ENCODE results near the gene ASB12.

ASB12 gene

DNA sequence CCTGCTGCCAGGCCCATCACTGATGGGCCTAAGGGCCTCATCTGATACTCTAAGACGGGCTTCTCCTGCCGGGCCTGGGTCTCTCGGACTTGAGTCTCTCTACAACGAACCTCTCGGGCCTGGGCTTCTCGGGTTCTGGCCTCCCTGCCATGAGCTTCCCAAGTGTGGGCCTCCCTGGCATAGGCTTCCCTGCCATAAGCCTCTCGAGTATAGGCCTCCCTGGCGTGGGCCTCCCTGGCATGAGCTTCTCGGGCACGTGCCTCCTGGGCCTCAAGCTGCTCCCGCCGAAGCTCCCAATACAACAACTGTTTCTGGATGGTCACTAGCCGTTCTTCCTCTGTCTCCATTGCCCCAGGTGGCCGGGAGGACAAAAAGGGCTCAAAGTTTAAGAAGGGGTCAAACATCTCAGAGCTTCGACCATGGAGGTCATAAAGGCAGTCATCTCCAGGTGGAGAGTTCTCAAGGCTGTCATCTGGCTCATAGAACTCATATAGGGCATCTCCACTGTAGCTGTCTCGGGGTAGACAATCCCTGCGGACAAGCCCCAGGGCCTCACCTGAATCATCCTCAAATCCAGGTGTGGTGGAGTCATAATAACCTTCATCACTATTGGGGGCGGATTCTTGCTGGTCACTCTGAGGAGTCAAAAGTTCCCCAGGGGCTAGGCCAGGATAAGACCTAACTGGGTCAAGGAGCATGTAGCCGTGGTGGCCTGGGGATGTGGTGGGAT, 39.0 kb downstream of the ASB12 start:
- H3K9me3 ChIP-seq (ENCODE audit: low read depth, low read length): no peaks in the 10 kb centered on the region
- no peaks in the 10 kb centered on the region; the same call in 1 of the 2 replicates for H3K36me3 ChIP-seq (ENCODE audit: insufficient read depth, low read length)
- DNase-seq (ENCODE audit: low read depth, low spot score): no peak
- H3K9ac ChIP-seq (ENCODE audit: insufficient read length): no peak overlapping the region
- no peak overlapping the region for H3K27ac ChIP-seq
- no peak for TF ChIP-seq POLR2AphosphoS5 (IDR thresholded peaks at IDR 0.05; ENCODE audit: borderline replicate concordance, low read depth, low read length)
- no peak for TF ChIP-seq EZH2 (IDR thresholded peaks at IDR 0.05)
- TF ChIP-seq FOXP2 (optimal IDR thresholded peaks at IDR 0.05; ENCODE audit: control extremely low read depth, extremely low read length, insufficient read depth): no peak
- no peak overlapping the region for H3K4me3 ChIP-seq

DNA sequence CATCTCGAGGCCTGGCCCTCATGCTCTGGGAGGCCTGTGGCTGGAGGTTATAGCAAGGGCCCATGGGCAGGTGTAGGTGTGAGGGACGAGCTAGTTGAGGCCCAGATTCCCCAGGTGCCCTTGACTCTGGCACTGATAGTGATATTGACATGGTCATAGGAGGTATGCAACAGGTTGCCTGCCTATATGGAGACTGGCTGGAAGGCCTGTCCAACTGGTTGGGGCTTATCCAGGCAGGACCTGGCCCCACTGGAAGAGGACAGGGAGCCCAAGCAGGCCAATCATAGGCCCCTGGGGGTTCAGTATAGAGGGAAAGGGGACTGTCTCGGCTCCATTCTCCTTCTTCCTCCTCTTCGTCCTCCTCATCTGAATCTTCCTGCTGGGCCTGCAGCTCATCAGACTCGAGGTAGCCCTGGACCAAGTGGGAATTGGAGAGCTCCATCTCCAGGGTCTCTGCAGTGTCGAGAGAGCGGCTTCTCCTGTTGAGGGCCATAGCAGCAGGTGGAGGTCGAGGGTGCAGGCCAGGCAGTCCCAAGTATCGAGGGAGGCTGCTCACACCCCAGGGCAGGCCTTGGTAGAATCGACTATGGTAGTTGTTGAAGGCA, 40.2 kb downstream of the ASB12 start:
- Histone ChIP-seq H3K27ac (no peak overlapping the region), H3K4me3 (no peak overlapping the region), H3K9ac (ENCODE audit: insufficient read length) (no peak overlapping the region), H3K9me3 (ENCODE audit: low read depth, low read length) (no peaks in the 10 kb centered on the region), H3K36me3 (ENCODE audit: insufficient read depth, low read length) (no peaks in the 10 kb centered on the region; the same call in 1 of the 2 replicates)
- no peak for TF ChIP-seq EZH2 (IDR thresholded peaks at IDR 0.05)
- TF ChIP-seq POLR2AphosphoS5 (IDR thresholded peaks at IDR 0.05; ENCODE audit: borderline replicate concordance, low read depth, low read length): no peak
- no peak for TF ChIP-seq FOXP2 (optimal IDR thresholded peaks at IDR 0.05; ENCODE audit: control extremely low read depth, extremely low read length, insufficient read depth)
- no peak for DNase-seq (ENCODE audit: low read depth, low spot score)

GRCh38 chrX:64188901-64189300, 41.5 kb downstream of the ASB12 start:
- no peaks in the 10 kb centered on the region; the same call in 1 of the 2 replicates for H3K36me3 ChIP-seq (ENCODE audit: insufficient read depth, low read length)
- H3K9me3 ChIP-seq (ENCODE audit: low read depth, low read length): no peaks in the 10 kb centered on the region
- DNase-seq (ENCODE audit: low read depth, low spot score): no peak
- H3K4me3 ChIP-seq: no peak overlapping the region
- no peak for TF ChIP-seq POLR2AphosphoS5 (IDR thresholded peaks at IDR 0.05; ENCODE audit: borderline replicate concordance, low read depth, low read length)
- no peak for TF ChIP-seq EZH2 (IDR thresholded peaks at IDR 0.05)
- no peak for TF ChIP-seq FOXP2 (optimal IDR thresholded peaks at IDR 0.05; ENCODE audit: control extremely low read depth, extremely low read length, insufficient read depth)
- no peak overlapping the region for H3K9ac ChIP-seq (ENCODE audit: insufficient read length)
- no peak overlapping the region for H3K27ac ChIP-seq

DNA sequence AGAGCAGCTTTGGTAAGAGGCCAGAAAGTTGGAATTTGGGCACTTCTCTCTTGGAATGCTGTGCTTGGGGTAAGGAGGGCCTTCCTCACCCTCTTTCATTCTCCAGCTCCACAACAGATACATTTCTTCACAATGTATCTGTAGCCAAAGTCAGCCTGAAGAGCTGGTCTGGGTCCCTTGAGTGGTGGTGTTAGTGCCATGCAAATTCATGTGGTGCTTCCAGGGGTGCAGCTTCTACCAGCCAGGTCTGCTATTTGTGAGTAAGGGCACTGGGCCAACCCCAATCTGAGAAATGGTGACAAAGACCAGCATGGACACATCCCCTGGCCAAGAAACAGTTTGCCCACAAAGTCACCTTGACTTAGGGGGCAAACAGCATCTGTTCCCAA, 42.7 kb downstream of the ASB12 start:
- no peak for DNase-seq (ENCODE audit: low read depth, low spot score)
- Histone ChIP-seq H3K27ac (no peak overlapping the region), H3K9me3 (ENCODE audit: low read depth, low read length) (no peaks in the 10 kb centered on the region), H3K9ac (ENCODE audit: insufficient read length) (no peak overlapping the region), H3K4me3 (no peak overlapping the region), H3K36me3 (ENCODE audit: insufficient read depth, low read length) (no peaks in the 10 kb centered on the region; the same call in 1 of the 2 replicates)
- TF ChIP-seq FOXP2 (optimal IDR thresholded peaks at IDR 0.05; ENCODE audit: control extremely low read depth, extremely low read length, insufficient read depth) (no peak), POLR2AphosphoS5 (IDR thresholded peaks at IDR 0.05; ENCODE audit: borderline replicate concordance, low read depth, low read length) (no peak), EZH2 (IDR thresholded peaks at IDR 0.05) (no peak)

DNA sequence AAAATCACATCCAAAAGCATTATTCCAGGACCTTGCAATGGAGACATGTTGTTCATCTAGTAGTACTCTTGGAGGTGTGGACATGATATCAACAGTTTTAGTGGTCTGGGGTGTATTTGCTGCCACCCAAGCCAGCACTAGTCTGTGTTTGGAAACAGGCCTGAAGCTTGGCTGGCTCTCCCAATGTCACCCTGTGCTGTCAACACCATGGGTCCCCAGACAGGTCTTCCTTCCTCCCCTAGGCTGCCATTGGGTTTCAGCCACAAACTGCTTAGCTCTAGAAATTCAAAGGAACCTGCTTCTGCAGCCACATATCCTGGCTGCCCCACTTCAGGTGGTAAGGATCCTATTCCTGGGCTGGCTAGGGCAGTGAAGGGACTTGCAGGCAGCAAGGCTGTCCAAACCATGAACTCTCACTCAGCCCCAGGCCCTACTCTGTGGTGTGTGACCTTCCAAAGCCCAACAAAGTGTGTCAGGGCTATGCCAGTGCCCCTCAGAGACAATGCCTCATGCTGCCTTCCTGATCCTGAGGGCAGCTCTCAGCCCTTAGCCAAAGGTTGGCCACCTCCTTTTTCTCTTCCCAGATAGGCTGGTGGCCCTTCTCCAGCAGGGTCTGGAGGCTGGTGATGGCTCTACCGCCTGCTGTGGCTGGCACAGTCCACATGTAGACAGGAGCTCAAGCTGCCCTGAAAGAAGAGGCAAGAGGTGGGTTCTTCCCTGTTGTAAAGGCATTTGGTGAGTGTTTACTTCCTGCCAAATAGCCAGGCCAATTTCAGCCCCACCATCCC, 43.2 kb downstream of the ASB12 start:
- no peak overlapping the region for H3K9ac ChIP-seq (ENCODE audit: insufficient read length)
- no peak overlapping the region for H3K4me3 ChIP-seq
- H3K9me3 ChIP-seq (ENCODE audit: low read depth, low read length): no peaks in the 10 kb centered on the region
- no peak for DNase-seq (ENCODE audit: low read depth, low spot score)
- no peak for TF ChIP-seq FOXP2 (optimal IDR thresholded peaks at IDR 0.05; ENCODE audit: control extremely low read depth, extremely low read length, insufficient read depth)
- TF ChIP-seq EZH2 (IDR thresholded peaks at IDR 0.05): no peak
- no peak for TF ChIP-seq POLR2AphosphoS5 (IDR thresholded peaks at IDR 0.05; ENCODE audit: borderline replicate concordance, low read depth, low read length)
- no peaks in the 10 kb centered on the region; the same call in 1 of the 2 replicates for H3K36me3 ChIP-seq (ENCODE audit: insufficient read depth, low read length)
- H3K27ac ChIP-seq: no peak overlapping the region

DNA sequence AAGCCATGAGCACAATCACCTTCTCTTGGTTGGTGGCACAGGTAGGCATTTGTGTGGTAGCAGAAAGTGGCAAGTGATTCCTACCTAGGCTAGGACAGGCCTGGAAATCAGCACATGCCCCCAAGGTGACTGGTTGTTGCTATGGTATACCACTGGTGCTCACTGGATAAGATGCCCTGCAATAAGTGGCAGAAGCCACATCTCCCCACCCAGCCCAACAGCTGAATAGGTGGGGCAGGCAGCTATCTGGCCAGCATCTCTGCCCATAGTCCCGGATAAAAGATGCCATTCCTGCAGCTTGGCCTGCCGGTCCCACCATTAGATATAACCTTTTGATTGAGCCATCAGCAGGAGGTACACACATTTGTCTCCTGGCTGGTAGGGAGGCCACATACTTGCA, 46.0 kb downstream of the ASB12 start:
- H3K36me3 ChIP-seq (ENCODE audit: insufficient read depth, low read length): no peaks in the 10 kb centered on the region
- no peak overlapping the region for H3K9ac ChIP-seq (ENCODE audit: insufficient read length)
- H3K4me3 ChIP-seq: no peak overlapping the region
- no peak for DNase-seq (ENCODE audit: low read depth, low spot score)
- TF ChIP-seq EZH2 (IDR thresholded peaks at IDR 0.05) (no peak), FOXP2 (optimal IDR thresholded peaks at IDR 0.05; ENCODE audit: control extremely low read depth, extremely low read length, insufficient read depth) (no peak), POLR2AphosphoS5 (IDR thresholded peaks at IDR 0.05; ENCODE audit: borderline replicate concordance, low read depth, low read length) (no peak)
- H3K9me3 ChIP-seq (ENCODE audit: low read depth, low read length): no peaks in the 10 kb centered on the region
- no peak overlapping the region for H3K27ac ChIP-seq

DNA sequence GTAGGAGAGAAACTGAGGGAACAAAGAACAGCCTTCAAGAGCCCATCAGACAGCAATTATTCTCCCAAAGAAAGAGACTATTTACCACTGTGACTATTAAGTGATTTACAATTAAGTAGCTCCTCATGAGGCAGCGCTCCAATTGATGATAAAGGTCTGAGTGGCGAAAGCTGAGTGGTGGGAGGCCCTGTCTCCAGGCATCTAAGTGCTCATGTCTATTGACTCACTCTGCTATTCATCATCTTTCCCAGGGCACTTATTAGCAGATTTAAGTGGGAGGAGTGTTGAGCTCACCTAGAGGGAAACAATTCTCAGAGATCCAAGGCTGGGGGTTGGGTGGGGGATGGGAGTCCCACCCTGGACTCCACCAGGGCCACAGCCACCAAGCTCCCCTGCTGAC, 48.2 kb downstream of the ASB12 start:
- Histone ChIP-seq H3K27ac (no peak overlapping the region), H3K4me3 (no peak overlapping the region), H3K36me3 (ENCODE audit: insufficient read depth, low read length) (no peaks in the 10 kb centered on the region), H3K9me3 (ENCODE audit: low read depth, low read length) (no peaks in the 10 kb centered on the region), H3K9ac (ENCODE audit: insufficient read length) (no peak overlapping the region)
- no peak for DNase-seq (ENCODE audit: low read depth, low spot score)
- TF ChIP-seq EZH2 (IDR thresholded peaks at IDR 0.05): no peak

DNA sequence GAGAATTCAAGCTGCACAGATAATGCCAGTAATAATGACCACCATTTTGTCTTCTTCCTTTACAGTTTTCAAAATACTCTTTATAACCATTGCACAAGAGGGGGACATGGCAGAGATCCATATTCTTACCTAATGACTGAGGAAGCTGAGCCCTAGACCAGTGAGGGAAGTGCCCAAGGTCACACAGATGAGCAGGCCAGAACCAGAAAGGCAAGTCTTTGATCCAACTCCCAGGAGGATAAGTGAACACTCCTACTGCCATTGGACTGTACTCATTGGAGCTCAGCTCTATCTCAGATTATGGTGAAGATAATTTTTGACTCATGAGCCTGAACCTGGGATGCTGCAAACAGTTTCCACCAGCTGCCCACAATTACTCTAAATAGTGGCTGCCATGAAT, 53.5 kb downstream of the ASB12 start:
- Histone ChIP-seq H3K4me3 (no peak overlapping the region), H3K9me3 (ENCODE audit: low read depth, low read length) (no peaks in the 10 kb centered on the region), H3K27ac (no peak overlapping the region), H3K36me3 (ENCODE audit: insufficient read depth, low read length) (no peaks in the 10 kb centered on the region), H3K9ac (ENCODE audit: insufficient read length) (no peak overlapping the region)
- no peak for DNase-seq (ENCODE audit: low read depth, low spot score)
- TF ChIP-seq FOXP2 (optimal IDR thresholded peaks at IDR 0.05; ENCODE audit: control extremely low read depth, extremely low read length, insufficient read depth) (no peak), POLR2AphosphoS5 (IDR thresholded peaks at IDR 0.05; ENCODE audit: borderline replicate concordance, low read depth, low read length) (no peak), EZH2 (IDR thresholded peaks at IDR 0.05) (no peak)
